Measurements from ENCODE around the gene CYP2S1. TPM values are rescaled to one million over a fixed set of nuclear protein-coding genes. Genes with fewer than 3 reads are reported as not detected.

The CYP2S1 gene
- total and polyA plus RNA-seq, 2 of the 4 experiments (the other 2 are of a cell fraction): 0.54 to 2.1 TPM

DNA sequence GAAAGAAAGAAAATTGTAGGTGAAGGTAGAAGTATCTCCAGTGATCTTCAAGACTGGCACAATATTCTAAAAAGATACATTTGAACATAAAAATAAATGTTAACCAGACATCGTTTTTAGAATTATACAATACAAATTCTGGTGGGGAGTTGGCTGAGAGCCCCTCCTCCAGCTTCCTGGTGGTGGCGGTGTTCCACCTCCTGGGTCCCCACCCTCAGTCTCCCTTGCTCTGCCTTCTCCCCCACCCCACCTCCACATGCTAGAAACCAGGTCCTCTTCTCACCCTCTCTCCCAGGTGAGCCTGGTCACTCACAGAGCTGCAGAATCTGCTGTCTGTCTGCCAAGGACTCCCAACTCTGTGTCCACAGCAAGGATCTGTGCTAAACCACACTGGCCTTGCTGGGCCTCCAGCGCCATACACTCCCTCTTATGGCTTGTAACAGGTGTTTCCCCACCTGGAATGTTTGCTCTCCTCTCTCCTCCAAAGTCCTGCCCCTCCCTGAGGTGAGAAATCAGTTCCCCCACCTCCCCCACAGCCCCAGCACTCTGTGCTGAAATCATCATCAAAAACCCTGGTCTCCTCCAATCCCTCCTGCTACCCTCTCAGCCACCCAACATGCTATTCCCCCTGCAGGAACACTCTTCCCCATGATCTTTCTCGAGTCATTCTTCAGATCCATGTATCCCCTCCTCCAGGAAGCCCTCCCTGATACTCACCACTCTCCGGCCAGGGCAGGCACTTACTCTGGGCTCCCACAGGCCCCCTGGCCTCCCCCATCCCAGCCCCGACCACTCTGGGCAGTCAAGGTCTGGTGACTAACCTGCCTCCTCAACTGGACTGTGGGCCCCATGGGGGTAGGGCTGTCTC, 20.5 kb upstream of the CYP2S1 start:
- dilution Hi-C loops (cut with HindIII; ENCODE audit: low sequenced_read_pairs, unreplicated experiment): no loop called here
- no peaks in the 10 kb centered on the region for H3K36me3 ChIP-seq (ENCODE audit: control insufficient read depth, insufficient read depth, low read length)
- 55% methylated on average over 2 of the region's 6 CpGs; no CpG with 5 or more reads in 1 of the 2 experiments for WGBS, 2 experiments (ENCODE audit: extremely low coverage in 2 of 2, insufficient read length in 1 of 2)
- H3K27ac ChIP-seq (ENCODE audit: insufficient read depth, low read length): no peak overlapping the region
- no peak overlapping the region for H3K14ac ChIP-seq (replicated peaks; ENCODE audit: low read depth, low read length)
- no peak overlapping the region for H4K5ac ChIP-seq (ENCODE audit: low read depth, low read length)
- H3K9me1 ChIP-seq (ENCODE audit: insufficient read depth, low read length): peaks cover 3% of the 10 kb centered on the region; the same call in 1 of the 2 replicates
- ChIA-PET POLR2A (ENCODE audit: unreplicated experiment) (no interaction called here), CTCF (no interaction called here)
- no peaks in the 10 kb centered on the region for H3K79me1 ChIP-seq (ENCODE audit: low read depth in 1 of 2, low read length in 2 of 2)
- no peak overlapping the region for H3K9ac ChIP-seq (ENCODE audit: low read depth, low read length)
- no peaks in the 10 kb centered on the region for H4K20me1 ChIP-seq (ENCODE audit: insufficient read depth, low read length)
- no peak overlapping the region for H2AK5ac ChIP-seq (ENCODE audit: low read depth, low read length)
- H2BK20ac ChIP-seq (ENCODE audit: low read depth, low read length): no peak overlapping the region
- no peak overlapping the region for H2BK15ac ChIP-seq (ENCODE audit: low read depth, low read length)
- H3K9me3 ChIP-seq (ENCODE audit: control insufficient read depth, insufficient read depth, low read length): no peaks in the 10 kb centered on the region
- no TSS peak for BruUV-seq (replicated peaks)
- no peak overlapping the region for H2BK120ac ChIP-seq (ENCODE audit: low read depth, low read length)
- no peak overlapping the region for H2BK5ac ChIP-seq (ENCODE audit: low read depth, low read length, poor library complexity, severe bottlenecking)
- no peaks in the 10 kb centered on the region for H3K27me3 ChIP-seq (ENCODE audit: control insufficient read depth, insufficient read depth, low read length)
- no peak overlapping the region for H3K4me3 ChIP-seq (ENCODE audit: insufficient read depth, low read depth, low read length)
- in situ Hi-C loops (cut with MboI; ENCODE audit: low sequenced_read_pairs): no loop called here
- peaks cover 8% of the 10 kb centered on the region for H3K4me1 ChIP-seq (ENCODE audit: control insufficient read depth, insufficient read depth, low read length)
- no peak overlapping the region for H4K8ac ChIP-seq (ENCODE audit: low read depth in 2 of 2, low read length in 2 of 2)
- H4K91ac ChIP-seq (ENCODE audit: insufficient read depth, low read depth, low read length): no peak overlapping the region
- H2AK9ac ChIP-seq (replicated peaks; ENCODE audit: low read depth, low read length, poor library complexity): no peak overlapping the region
- no peak overlapping the region for H3K4me2 ChIP-seq (ENCODE audit: low read depth, low read length)
- H3K56ac ChIP-seq (ENCODE audit: extremely low read depth, insufficient read depth, low read length): no peak overlapping the region
- intact Hi-C loops (cut with micrococcal nuclease): no loop called here
- DNase-seq (no peak), ATAC-seq (ENCODE audit: low read depth) (no peak)
- H2AFZ ChIP-seq (replicated peaks; ENCODE audit: low read length, poor library complexity): no peak overlapping the region
- no peak overlapping the region for H3K18ac ChIP-seq (ENCODE audit: low read depth, low read length)
- no peak overlapping the region for H3K23ac ChIP-seq (ENCODE audit: low read depth, low read length)
- no peak overlapping the region for H3K4ac ChIP-seq (ENCODE audit: low read depth, low read length)
- TF ChIP-seq, protein P1, sequence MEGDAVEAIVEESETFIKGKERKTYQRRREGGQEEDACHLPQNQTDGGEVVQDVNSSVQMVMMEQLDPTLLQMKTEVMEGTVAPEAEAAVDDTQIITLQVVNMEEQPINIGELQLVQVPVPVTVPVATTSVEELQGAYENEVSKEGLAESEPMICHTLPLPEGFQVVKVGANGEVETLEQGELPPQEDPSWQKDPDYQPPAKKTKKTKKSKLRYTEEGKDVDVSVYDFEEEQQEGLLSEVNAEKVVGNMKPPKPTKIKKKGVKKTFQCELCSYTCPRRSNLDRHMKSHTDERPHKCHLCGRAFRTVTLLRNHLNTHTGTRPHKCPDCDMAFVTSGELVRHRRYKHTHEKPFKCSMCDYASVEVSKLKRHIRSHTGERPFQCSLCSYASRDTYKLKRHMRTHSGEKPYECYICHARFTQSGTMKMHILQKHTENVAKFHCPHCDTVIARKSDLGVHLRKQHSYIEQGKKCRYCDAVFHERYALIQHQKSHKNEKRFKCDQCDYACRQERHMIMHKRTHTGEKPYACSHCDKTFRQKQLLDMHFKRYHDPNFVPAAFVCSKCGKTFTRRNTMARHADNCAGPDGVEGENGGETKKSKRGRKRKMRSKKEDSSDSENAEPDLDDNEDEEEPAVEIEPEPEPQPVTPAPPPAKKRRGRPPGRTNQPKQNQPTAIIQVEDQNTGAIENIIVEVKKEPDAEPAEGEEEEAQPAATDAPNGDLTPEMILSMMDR (conservative IDR thresholded peaks at IDR 0.05; ENCODE audit: low read depth, low read length): no peak
- TF ChIP-seq MAFK (IDR thresholded peaks at IDR 0.05; ENCODE audit: low read depth, low read length) (no peak), CHD1 (IDR thresholded peaks at IDR 0.05; ENCODE audit: low read depth, low read length) (no peak), MAZ (IDR thresholded peaks at IDR 0.05; ENCODE audit: borderline replicate concordance, low read depth, low read length) (no peak), CEBPB (IDR thresholded peaks at IDR 0.05; ENCODE audit: low read depth, low read length) (no peak), NFE2L2 (IDR thresholded peaks at IDR 0.05; ENCODE audit: low read depth, low read length) (no peak), MXI1 (IDR thresholded peaks at IDR 0.05; ENCODE audit: borderline replicate concordance, low read depth, low read length) (no peak), RAD21 (IDR thresholded peaks at IDR 0.05; ENCODE audit: low read length) (no peak), SMC3 (IDR thresholded peaks at IDR 0.05; ENCODE audit: low read depth, low read length) (no peak), RCOR1 (IDR thresholded peaks at IDR 0.05; ENCODE audit: insufficient replicate concordance, low read length) (no peak), POLR2A (IDR thresholded peaks at IDR 0.05; ENCODE audit: low read depth, low read length) (no peak), BHLHE40 (IDR thresholded peaks at IDR 0.05; ENCODE audit: low read depth, low read length) (no peak), RFX5 (IDR thresholded peaks at IDR 0.05; ENCODE audit: low read depth, low read length) (no peak), FOS (IDR thresholded peaks at IDR 0.05; ENCODE audit: low read depth, low read length) (no peak)
- TF ChIP-seq, protein P2, sequence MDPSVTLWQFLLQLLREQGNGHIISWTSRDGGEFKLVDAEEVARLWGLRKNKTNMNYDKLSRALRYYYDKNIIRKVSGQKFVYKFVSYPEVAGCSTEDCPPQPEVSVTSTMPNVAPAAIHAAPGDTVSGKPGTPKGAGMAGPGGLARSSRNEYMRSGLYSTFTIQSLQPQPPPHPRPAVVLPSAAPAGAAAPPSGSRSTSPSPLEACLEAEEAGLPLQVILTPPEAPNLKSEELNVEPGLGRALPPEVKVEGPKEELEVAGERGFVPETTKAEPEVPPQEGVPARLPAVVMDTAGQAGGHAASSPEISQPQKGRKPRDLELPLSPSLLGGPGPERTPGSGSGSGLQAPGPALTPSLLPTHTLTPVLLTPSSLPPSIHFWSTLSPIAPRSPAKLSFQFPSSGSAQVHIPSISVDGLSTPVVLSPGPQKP (IDR thresholded peaks at IDR 0.05; ENCODE audit: borderline replicate concordance, low read depth, low read length): no peak
